ENCODE measurements around the gene CDK5RAP1.

Gene CDK5RAP1

GRCh38 chr20:33345342-33345741 lies 56.0 kb downstream of the CDK5RAP1 start:
- Histone ChIP-seq H3K4me1 (ENCODE audit: control insufficient read depth, insufficient read depth, low read length, poor library complexity, severe bottlenecking) (peaks cover 3% of the 10 kb centered on the region), H3K9me3 (ENCODE audit: control insufficient read depth, low read length) (no peaks in the 10 kb centered on the region), H3K36me3 (ENCODE audit: control insufficient read depth, insufficient read depth, low read length) (peaks cover 11% of the 10 kb centered on the region), H3K4me3 (ENCODE audit: extremely low read depth, insufficient read depth, low read length, poor library complexity, severe bottlenecking) (no peak overlapping the region), H3K27ac (ENCODE audit: low read depth, low read length, severe bottlenecking) (no peak overlapping the region)
- 94 to 98% methylated on average over 7 to 8 of the region's 9 CpGs for WGBS, 2 experiments (ENCODE audit: insufficient coverage in 2 of 2)

GRCh38 chr20:33343521-33343920 lies 57.8 kb downstream of the CDK5RAP1 start:
- Histone ChIP-seq H3K36me3 (ENCODE audit: control insufficient read depth, insufficient read depth, low read length) (no peaks in the 10 kb centered on the region), H3K4me3 (ENCODE audit: extremely low read depth, insufficient read depth, low read length, poor library complexity, severe bottlenecking) (no peak overlapping the region), H3K4me1 (ENCODE audit: control insufficient read depth, insufficient read depth, low read length, poor library complexity, severe bottlenecking) (no peaks in the 10 kb centered on the region), H3K9me3 (ENCODE audit: control insufficient read depth, low read length) (no peaks in the 10 kb centered on the region), H3K27ac (ENCODE audit: low read depth, low read length, severe bottlenecking) (no peak overlapping the region)
- 90 to 97% methylated on average over 2 to 3 of the region's 4 CpGs for WGBS, 2 experiments (ENCODE audit: insufficient coverage in 2 of 2)

- Histone ChIP-seq H3K9me3 (ENCODE audit: control insufficient read depth, low read length) (no peaks in the 10 kb centered on the region), H3K36me3 (ENCODE audit: control insufficient read depth, insufficient read depth, low read length) (no peaks in the 10 kb centered on the region), H3K4me3 (ENCODE audit: extremely low read depth, insufficient read depth, low read length, poor library complexity, severe bottlenecking) (no peak overlapping the region), H3K4me1 (ENCODE audit: control insufficient read depth, insufficient read depth, low read length, poor library complexity, severe bottlenecking) (no peaks in the 10 kb centered on the region), H3K27ac (ENCODE audit: low read depth, low read length, severe bottlenecking) (no peak overlapping the region)
- 69 to 76% methylated on average over 7 to 8 of the region's 8 CpGs for WGBS, 2 experiments (ENCODE audit: insufficient coverage in 2 of 2)
Measured at GRCh38 chr20:33339515-33340058, 61.7 kb downstream of the CDK5RAP1 start.

- Histone ChIP-seq H3K9me3 (ENCODE audit: control insufficient read depth, low read length) (no peaks in the 10 kb centered on the region), H3K4me3 (ENCODE audit: extremely low read depth, insufficient read depth, low read length, poor library complexity, severe bottlenecking) (no peak overlapping the region), H3K4me1 (ENCODE audit: control insufficient read depth, insufficient read depth, low read length, poor library complexity, severe bottlenecking) (no peaks in the 10 kb centered on the region), H3K27ac (ENCODE audit: low read depth, low read length, severe bottlenecking) (no peak overlapping the region), H3K36me3 (ENCODE audit: control insufficient read depth, insufficient read depth, low read length) (no peaks in the 10 kb centered on the region)
- WGBS, 2 experiments (ENCODE audit: insufficient coverage in 2 of 2) = 77 to 90% methylated on average over 2 of the region's 5 CpGs
Measured at GRCh38 chr20:33338467-33339258, 62.7 kb downstream of the CDK5RAP1 start.

- no peak overlapping the region for H3K27ac ChIP-seq (ENCODE audit: low read depth, low read length, severe bottlenecking)
- H3K9me3 ChIP-seq (ENCODE audit: control insufficient read depth, low read length) = no peaks in the 10 kb centered on the region
- WGBS, 2 experiments (ENCODE audit: insufficient coverage in 2 of 2) = 66 to 79% methylated on average over 4 to 5 of the region's 6 CpGs
- no peaks in the 10 kb centered on the region for H3K36me3 ChIP-seq (ENCODE audit: control insufficient read depth, insufficient read depth, low read length)
- H3K4me1 ChIP-seq (ENCODE audit: control insufficient read depth, insufficient read depth, low read length, poor library complexity, severe bottlenecking) = no peaks in the 10 kb centered on the region
- H3K4me3 ChIP-seq (ENCODE audit: extremely low read depth, insufficient read depth, low read length, poor library complexity, severe bottlenecking) = no peak overlapping the region
Measured at GRCh38 chr20:33337531-33338165, 63.7 kb downstream of the CDK5RAP1 start.

GRCh38 chr20:33337119-33337518 lies 64.2 kb downstream of the CDK5RAP1 start:
- Histone ChIP-seq H3K27ac (ENCODE audit: low read depth, low read length, severe bottlenecking) (no peak overlapping the region), H3K36me3 (ENCODE audit: control insufficient read depth, insufficient read depth, low read length) (no peaks in the 10 kb centered on the region), H3K4me1 (ENCODE audit: control insufficient read depth, insufficient read depth, low read length, poor library complexity, severe bottlenecking) (no peaks in the 10 kb centered on the region), H3K4me3 (ENCODE audit: extremely low read depth, insufficient read depth, low read length, poor library complexity, severe bottlenecking) (no peak overlapping the region), H3K9me3 (ENCODE audit: control insufficient read depth, low read length) (no peaks in the 10 kb centered on the region)
- WGBS, 2 experiments (ENCODE audit: insufficient coverage in 2 of 2) = 93 to 97% methylated on average over 7 to 8 of the region's 8 CpGs

- Histone ChIP-seq H3K9me3 (ENCODE audit: control insufficient read depth, low read length) (no peaks in the 10 kb centered on the region), H3K27ac (ENCODE audit: low read depth, low read length, severe bottlenecking) (no peak overlapping the region), H3K36me3 (ENCODE audit: control insufficient read depth, insufficient read depth, low read length) (no peaks in the 10 kb centered on the region), H3K4me1 (ENCODE audit: control insufficient read depth, insufficient read depth, low read length, poor library complexity, severe bottlenecking) (no peaks in the 10 kb centered on the region), H3K4me3 (ENCODE audit: extremely low read depth, insufficient read depth, low read length, poor library complexity, severe bottlenecking) (no peak overlapping the region)
- 90% methylated on average over 3 of the region's 3 CpGs for WGBS, 2 experiments (ENCODE audit: insufficient coverage in 2 of 2)
Measured at GRCh38 chr20:33336375-33336774, 64.9 kb downstream of the CDK5RAP1 start.

GRCh38 chr20:33334111-33334510 lies 67.2 kb downstream of the CDK5RAP1 start:
- H3K36me3 ChIP-seq (ENCODE audit: control insufficient read depth, insufficient read depth, low read length) = no peaks in the 10 kb centered on the region
- no peak overlapping the region for H3K27ac ChIP-seq (ENCODE audit: low read depth, low read length, severe bottlenecking)
- H3K9me3 ChIP-seq (ENCODE audit: control insufficient read depth, low read length) = no peaks in the 10 kb centered on the region
- WGBS, 2 experiments (ENCODE audit: insufficient coverage in 2 of 2) = 55 to 70% methylated on average over 2 of the region's 3 CpGs
- H3K4me3 ChIP-seq (ENCODE audit: extremely low read depth, insufficient read depth, low read length, poor library complexity, severe bottlenecking) = no peak overlapping the region
- H3K4me1 ChIP-seq (ENCODE audit: control insufficient read depth, insufficient read depth, low read length, poor library complexity, severe bottlenecking) = no peaks in the 10 kb centered on the region

GRCh38 chr20:33333616-33334015 lies 67.7 kb downstream of the CDK5RAP1 start:
- Histone ChIP-seq H3K9me3 (ENCODE audit: control insufficient read depth, low read length) (no peaks in the 10 kb centered on the region), H3K4me1 (ENCODE audit: control insufficient read depth, insufficient read depth, low read length, poor library complexity, severe bottlenecking) (no peaks in the 10 kb centered on the region), H3K27ac (ENCODE audit: low read depth, low read length, severe bottlenecking) (no peak overlapping the region), H3K36me3 (ENCODE audit: control insufficient read depth, insufficient read depth, low read length) (no peaks in the 10 kb centered on the region), H3K4me3 (ENCODE audit: extremely low read depth, insufficient read depth, low read length, poor library complexity, severe bottlenecking) (no peak overlapping the region)
- 85 to 87% methylated on average over 6 of the region's 7 CpGs for WGBS, 2 experiments (ENCODE audit: insufficient coverage in 2 of 2)

- H3K36me3 ChIP-seq (ENCODE audit: control insufficient read depth, insufficient read depth, low read length) = no peaks in the 10 kb centered on the region
- no peak overlapping the region for H3K27ac ChIP-seq (ENCODE audit: low read depth, low read length, severe bottlenecking)
- no peaks in the 10 kb centered on the region for H3K4me1 ChIP-seq (ENCODE audit: control insufficient read depth, insufficient read depth, low read length, poor library complexity, severe bottlenecking)
- H3K9me3 ChIP-seq (ENCODE audit: control insufficient read depth, low read length) = no peaks in the 10 kb centered on the region
- WGBS, 2 experiments (ENCODE audit: insufficient coverage in 2 of 2) = 81 to 88% methylated on average over 14 to 20 of the region's 20 CpGs
- H3K4me3 ChIP-seq (ENCODE audit: extremely low read depth, insufficient read depth, low read length, poor library complexity, severe bottlenecking) = no peak overlapping the region
Measured at GRCh38 chr20:33332905-33333456, 68.3 kb downstream of the CDK5RAP1 start.
